Peyer's patch (tissue), 4 donors: Measurements from ENCODE around the gene ATXN1. TPM values are rescaled to one million over a fixed set of nuclear protein-coding genes. Genes with fewer than 3 reads are reported as not detected.

ENCODE experiments used
- DNase-seq, 3 donors: peaks; one replicate each; pipeline ENCODE4 v3.0.0-alpha.2; 2017 to 2019
- H3K27ac ChIP-seq, 4 donors: fragments of 200-600 bp; sonication (generic); one replicate each; pipeline ENCODE4 v1.5.1; 2016 to 2019
- H3K27me3 ChIP-seq, 2 donors: fragments of 200-600 bp; sonication (generic); one replicate each; pipeline ENCODE4 v1.5.1; 2019
- H3K36me3 ChIP-seq, 3 donors: fragments of 200-600 bp; sonication (generic); one replicate each; pipeline ENCODE4 v1.5.1; 2016 to 2019
- H3K4me1 ChIP-seq, 4 donors: fragments of 200-600 bp; sonication (generic); one replicate each; pipeline ENCODE4 v1.5.1; 2016 to 2019
- H3K4me3 ChIP-seq, 4 donors: fragments of 200-600 bp; sonication (generic); 1 replicate in 3 of 4; 2 replicates in 1 of 4; pipeline ENCODE4 v1.5.1; 2016 to 2019; ENCODE audit warnings: mild to moderate bottlenecking in 1 of 4
- H3K9me3 ChIP-seq, 4 donors: fragments of 200-600 bp; sonication (generic); one replicate each; pipeline ENCODE4 v1.5.1; 2016 to 2019; ENCODE audit warnings: mild to moderate bottlenecking in 1 of 4
- CTCF ChIP-seq, 6 experiments: fragments of 450-650 bp in 4 of 6; fragments of 200-600 bp in 2 of 6; sonication (generic) in 1 of 6; IDR thresholded peaks; one replicate each; pipeline ENCODE4 v1.5.1; 2017 to 2019; ENCODE audit warnings: antibody characterized with exemption in 6 of 6, mild to moderate bottlenecking in 3 of 6, moderate library complexity in 1 of 6
- POLR2A ChIP-seq, 2 donors: fragments of 450-650 bp; IDR thresholded peaks; one replicate each; pipeline ENCODE4 v1.5.1; 2017; ENCODE audit warnings: antibody characterized with exemption in 2 of 2, mild to moderate bottlenecking in 2 of 2, moderate library complexity in 2 of 2
- total RNA-seq, 4 donors: library from RNA; depleted of rRNA; stranded (reverse); fragments of >200 nt; gene quantifications; one replicate each; pipeline ENCODE4 v1.1.0, GENCODE V29; 2016

ATXN1 gene
- total RNA-seq, 4 donors from 2014 or later = 34.7 to 48.5 (median 43.1) TPM

GRCh38 chr6:16729744-16730143, 31.5 kb downstream of the ATXN1 start:
- Histone ChIP-seq H3K27ac (no peak overlapping the region), H3K4me1 (peaks cover 0 to 30% (median 4%) of the 10 kb centered on the region in 4 donors)
- no peak for TF ChIP-seq CTCF (IDR thresholded peaks at IDR 0.05)
- no peak for TF ChIP-seq POLR2A (IDR thresholded peaks at IDR 0.05)

GRCh38 chr6:16729183-16729691, 32.0 kb downstream of the ATXN1 start:
- H3K27ac ChIP-seq = no peak overlapping the region

More at GRCh38 chr6:16729744-16730143, 31.5 kb downstream of the ATXN1 start:
- no peaks in the 10 kb centered on the region for H3K36me3 ChIP-seq
- DNase-seq = no peak
- no peaks in the 10 kb centered on the region for H3K27me3 ChIP-seq
- no peak overlapping the region for H3K4me3 ChIP-seq
- no peaks in the 10 kb centered on the region for H3K9me3 ChIP-seq

GRCh38 chr6:16728513-16729182, 32.6 kb downstream of the ATXN1 start:
- Histone ChIP-seq H3K27ac (no peak overlapping the region), H3K27me3 (no peaks in the 10 kb centered on the region), H3K9me3 (no peaks in the 10 kb centered on the region), H3K4me3 (no peak overlapping the region), H3K4me1 (peaks cover 0 to 40% (median 4%) of the 10 kb centered on the region in 4 donors), H3K36me3 (no peaks in the 10 kb centered on the region)
- TF ChIP-seq CTCF (IDR thresholded peaks at IDR 0.05) = no peak
- no peak for TF ChIP-seq POLR2A (IDR thresholded peaks at IDR 0.05)
- DNase-seq = no peak

More at GRCh38 chr6:16729183-16729691, 32.0 kb downstream of the ATXN1 start:
- no peak overlapping the region for H3K4me3 ChIP-seq
- H3K9me3 ChIP-seq = no peaks in the 10 kb centered on the region
- H3K27me3 ChIP-seq = no peaks in the 10 kb centered on the region
- no peak for DNase-seq
- no peak for TF ChIP-seq CTCF (IDR thresholded peaks at IDR 0.05)
- no peaks in the 10 kb centered on the region for H3K36me3 ChIP-seq
- H3K4me1 ChIP-seq = peaks cover 0 to 34% (median 4%) of the 10 kb centered on the region in 4 donors

DNA sequence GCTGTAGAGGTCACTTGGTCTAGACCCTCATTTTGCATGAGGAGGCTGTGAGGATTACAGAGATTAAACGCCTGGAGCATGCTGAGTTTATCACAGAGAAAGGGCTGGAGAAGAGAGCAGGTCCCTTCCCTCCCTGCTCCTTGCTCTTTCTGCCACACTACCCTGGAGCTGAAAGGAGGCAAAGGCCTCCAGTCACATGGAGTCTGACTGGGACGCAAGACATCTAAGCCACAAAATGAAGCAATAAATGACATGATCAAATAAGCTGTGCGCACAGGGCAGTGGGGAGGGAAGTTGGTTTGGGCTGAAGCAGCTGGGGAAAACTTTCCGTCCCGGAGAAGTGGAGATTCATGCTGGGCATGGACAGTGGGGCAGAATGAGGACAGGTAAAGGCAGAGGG, 33.3 kb downstream of the ATXN1 start:
- no peak overlapping the region for H3K27ac ChIP-seq
- no peaks in the 10 kb centered on the region for H3K36me3 ChIP-seq
- peaks cover 0 to 46% (median 4%) of the 10 kb centered on the region in 4 donors for H3K4me1 ChIP-seq
- TF ChIP-seq POLR2A (IDR thresholded peaks at IDR 0.05) = no peak
- TF ChIP-seq CTCF (IDR thresholded peaks at IDR 0.05) = no peak
- no peaks in the 10 kb centered on the region for H3K27me3 ChIP-seq
- H3K4me3 ChIP-seq = no peak overlapping the region
- DNase-seq = no peak
- no peaks in the 10 kb centered on the region for H3K9me3 ChIP-seq

DNA sequence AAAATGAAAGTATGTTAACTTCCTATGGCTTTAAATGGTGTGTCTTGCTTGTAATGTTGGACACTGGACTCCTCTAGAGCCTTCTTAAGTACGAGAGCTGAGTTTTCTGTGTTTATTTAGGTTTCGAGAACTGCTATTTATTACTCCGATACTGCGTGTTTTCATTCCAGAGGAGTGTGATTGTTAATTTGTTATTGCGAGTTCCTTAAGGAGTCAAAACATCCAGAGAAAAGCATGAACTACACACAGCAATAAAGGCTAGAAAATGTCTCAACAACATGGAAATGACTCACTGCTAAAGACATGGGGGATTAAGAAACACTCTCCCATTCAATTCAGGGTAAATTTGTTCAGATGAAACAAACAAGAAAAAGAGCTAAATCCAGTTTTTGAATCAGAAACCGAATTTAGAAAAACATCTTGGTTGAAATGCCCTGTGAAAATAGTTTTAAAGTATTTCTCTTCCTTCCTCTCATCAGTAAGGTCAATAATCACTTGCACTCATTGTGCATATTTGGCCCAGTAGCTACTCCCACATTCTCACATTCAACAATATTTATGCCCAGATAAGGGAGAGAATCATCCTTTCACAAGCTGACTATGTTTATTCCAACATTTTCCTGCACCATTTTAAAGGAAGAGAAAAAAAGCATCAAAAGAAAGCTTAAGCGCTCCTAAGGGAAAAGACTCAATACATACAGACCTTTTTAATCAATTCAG, 36.0 kb downstream of the ATXN1 start:
- Histone ChIP-seq H3K9me3 (no peaks in the 10 kb centered on the region), H3K27me3 (no peaks in the 10 kb centered on the region), H3K27ac (peak overlapping the region; percentile 0 to 56 (median 44)), H3K36me3 (no peaks in the 10 kb centered on the region), H3K4me3 (no peak overlapping the region), H3K4me1 (peaks cover 0 to 34% (median 0%) of the 10 kb centered on the region in 4 donors)
- TF ChIP-seq POLR2A (IDR thresholded peaks at IDR 0.05) (no peak), CTCF (IDR thresholded peaks at IDR 0.05) (no peak)
- no peak for DNase-seq
